ENCODE results near the gene SERPINB5. TPM values are rescaled to one million over a fixed set of nuclear protein-coding genes. Genes with fewer than 3 reads are reported as not detected.

Gene SERPINB5
- total RNA-seq, 1 donor from 2014 or later: not detected

DNA sequence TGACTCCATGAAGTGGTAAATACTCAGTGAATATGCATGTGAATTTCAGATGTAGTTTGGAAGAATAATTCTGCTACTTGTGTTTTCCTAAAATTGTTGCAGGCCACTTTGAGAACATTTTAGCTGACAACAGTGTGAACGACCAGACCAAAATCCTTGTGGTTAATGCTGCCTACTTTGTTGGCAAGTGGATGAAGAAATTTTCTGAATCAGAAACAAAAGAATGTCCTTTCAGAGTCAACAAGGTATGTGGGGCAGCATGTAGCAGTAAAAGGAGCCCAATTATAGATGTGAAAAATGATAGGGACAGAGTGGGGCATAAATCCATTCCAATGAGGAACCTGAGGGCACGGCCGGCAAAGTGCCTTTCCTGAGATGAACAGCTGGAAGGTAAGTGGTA lies 16.1 kb downstream of the SERPINB5 start:
- no peaks in the 10 kb centered on the region for H3K9me3 ChIP-seq (ENCODE audit: low read depth)
- H3K9me3 Mint-ChIP-seq: no peaks in the 10 kb centered on the region
- no peaks in the 10 kb centered on the region for H3K79me2 ChIP-seq (ENCODE audit: low read depth)
- H3K27ac Mint-ChIP-seq: no peak overlapping the region
- H3K4me1 ChIP-seq: no peaks in the 10 kb centered on the region
- no peaks in the 10 kb centered on the region for H3F3A ChIP-seq (ENCODE audit: low read depth)
- H3K9ac ChIP-seq: no peak overlapping the region
- H4K20me1 ChIP-seq (ENCODE audit: low read depth): no peaks in the 10 kb centered on the region
- no peaks in the 10 kb centered on the region for H3K4me1 Mint-ChIP-seq
- no peaks in the 10 kb centered on the region for H3K36me3 Mint-ChIP-seq
- no peak overlapping the region for H3K4me3 Mint-ChIP-seq
- no peak overlapping the region for H3K27ac ChIP-seq
- no peak overlapping the region for H2AFZ ChIP-seq (replicated peaks)
- no peaks in the 10 kb centered on the region for H3K27me3 Mint-ChIP-seq (ENCODE audit: insufficient read depth, low read depth)
- no peak overlapping the region for H3K4me2 ChIP-seq
- no peaks in the 10 kb centered on the region for H3K27me3 ChIP-seq
- TF ChIP-seq EZH2 (IDR thresholded peaks at IDR 0.05): no peak
- TF ChIP-seq, protein P1, sequence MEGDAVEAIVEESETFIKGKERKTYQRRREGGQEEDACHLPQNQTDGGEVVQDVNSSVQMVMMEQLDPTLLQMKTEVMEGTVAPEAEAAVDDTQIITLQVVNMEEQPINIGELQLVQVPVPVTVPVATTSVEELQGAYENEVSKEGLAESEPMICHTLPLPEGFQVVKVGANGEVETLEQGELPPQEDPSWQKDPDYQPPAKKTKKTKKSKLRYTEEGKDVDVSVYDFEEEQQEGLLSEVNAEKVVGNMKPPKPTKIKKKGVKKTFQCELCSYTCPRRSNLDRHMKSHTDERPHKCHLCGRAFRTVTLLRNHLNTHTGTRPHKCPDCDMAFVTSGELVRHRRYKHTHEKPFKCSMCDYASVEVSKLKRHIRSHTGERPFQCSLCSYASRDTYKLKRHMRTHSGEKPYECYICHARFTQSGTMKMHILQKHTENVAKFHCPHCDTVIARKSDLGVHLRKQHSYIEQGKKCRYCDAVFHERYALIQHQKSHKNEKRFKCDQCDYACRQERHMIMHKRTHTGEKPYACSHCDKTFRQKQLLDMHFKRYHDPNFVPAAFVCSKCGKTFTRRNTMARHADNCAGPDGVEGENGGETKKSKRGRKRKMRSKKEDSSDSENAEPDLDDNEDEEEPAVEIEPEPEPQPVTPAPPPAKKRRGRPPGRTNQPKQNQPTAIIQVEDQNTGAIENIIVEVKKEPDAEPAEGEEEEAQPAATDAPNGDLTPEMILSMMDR (IDR thresholded peaks at IDR 0.05): no peak
- no peak for TF ChIP-seq EZH2phosphoT487 (IDR thresholded peaks at IDR 0.05)
- no peak for DNase-seq (ENCODE audit: low spot score)
- no peaks in the 10 kb centered on the region for H3K36me3 ChIP-seq
- H3K4me3 ChIP-seq: no peak overlapping the region

DNA sequence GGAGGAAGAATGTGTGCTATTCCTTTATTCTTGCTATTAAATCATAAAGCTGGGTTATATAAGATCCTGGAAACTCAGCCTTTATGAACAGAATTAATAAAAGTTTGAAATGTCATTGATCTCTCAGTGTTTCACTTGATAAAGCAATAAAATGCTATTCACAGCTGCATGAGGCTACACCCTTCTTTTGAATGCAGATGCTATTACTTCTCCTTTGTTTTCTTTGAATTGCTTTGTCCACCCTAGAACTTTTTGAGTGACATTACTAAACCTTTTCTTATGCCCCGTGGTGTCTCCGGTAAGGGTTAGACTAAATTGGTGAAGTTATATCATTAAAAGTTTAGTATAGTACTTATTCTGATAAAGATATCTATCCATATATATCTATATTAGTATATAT lies 18.9 kb downstream of the SERPINB5 start:
- no peak overlapping the region for H3K4me3 Mint-ChIP-seq
- Histone ChIP-seq H3K27ac (no peak overlapping the region), H3K27me3 (no peaks in the 10 kb centered on the region), H3F3A (ENCODE audit: low read depth) (no peaks in the 10 kb centered on the region), H4K20me1 (ENCODE audit: low read depth) (no peaks in the 10 kb centered on the region), H3K36me3 (no peaks in the 10 kb centered on the region), H3K4me3 (no peak overlapping the region), H3K4me1 (no peaks in the 10 kb centered on the region), H2AFZ (replicated peaks) (no peak overlapping the region), H3K79me2 (ENCODE audit: low read depth) (no peaks in the 10 kb centered on the region), H3K9ac (no peak overlapping the region), H3K9me3 (ENCODE audit: low read depth) (no peaks in the 10 kb centered on the region), H3K4me2 (no peak overlapping the region)
- H3K36me3 Mint-ChIP-seq: no peaks in the 10 kb centered on the region
- no peaks in the 10 kb centered on the region for H3K9me3 Mint-ChIP-seq
- no peaks in the 10 kb centered on the region for H3K4me1 Mint-ChIP-seq
- DNase-seq (ENCODE audit: low spot score): no peak
- TF ChIP-seq EZH2 (IDR thresholded peaks at IDR 0.05) (no peak), EZH2phosphoT487 (IDR thresholded peaks at IDR 0.05) (no peak)
- TF ChIP-seq, protein P1 (IDR thresholded peaks at IDR 0.05): no peak
- no peak overlapping the region for H3K27ac Mint-ChIP-seq
- no peaks in the 10 kb centered on the region for H3K27me3 Mint-ChIP-seq (ENCODE audit: insufficient read depth, low read depth)

DNA sequence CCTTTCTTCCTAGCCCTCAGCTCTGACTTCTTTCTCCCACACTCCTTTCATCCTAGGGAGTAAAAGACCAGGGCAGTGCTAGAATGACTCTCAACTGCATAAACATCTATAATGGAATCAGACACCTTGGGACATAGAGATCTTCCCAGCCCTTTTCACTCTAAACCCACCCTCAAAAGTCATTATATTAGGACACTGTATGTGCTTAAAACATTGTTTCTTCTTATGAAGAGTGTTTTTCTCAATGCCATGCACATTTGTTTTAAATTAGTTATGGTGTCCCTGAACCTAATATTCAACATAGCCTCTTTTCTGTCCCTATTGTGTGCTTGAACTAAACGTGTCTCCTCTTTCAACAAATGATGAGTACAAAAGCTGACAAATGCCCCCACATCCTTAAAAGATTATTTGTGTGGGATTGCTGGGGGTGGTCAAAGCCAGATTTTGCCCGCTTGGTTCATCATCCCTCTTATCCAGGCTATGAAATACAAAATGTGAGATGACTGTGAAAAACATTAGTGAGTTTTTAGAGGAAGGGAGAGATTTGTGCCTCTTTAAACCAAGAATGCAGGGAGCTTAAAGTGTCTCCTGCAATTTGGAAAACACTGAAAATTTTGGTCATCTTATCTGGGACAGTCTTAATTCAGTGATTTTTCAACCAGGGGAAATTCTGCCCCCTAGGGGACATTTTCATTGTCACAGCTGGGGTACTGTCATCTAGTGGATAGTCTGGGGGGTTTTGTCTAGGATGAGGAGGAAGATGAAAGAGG lies 29.0 kb downstream of the SERPINB5 start:
- H3K9me3 Mint-ChIP-seq: no peaks in the 10 kb centered on the region
- Histone ChIP-seq H3K27ac (no peak overlapping the region), H3F3A (ENCODE audit: low read depth) (no peaks in the 10 kb centered on the region), H3K4me3 (no peak overlapping the region), H3K9ac (no peak overlapping the region), H3K27me3 (no peaks in the 10 kb centered on the region), H3K4me2 (no peak overlapping the region), H4K20me1 (ENCODE audit: low read depth) (no peaks in the 10 kb centered on the region), H3K79me2 (ENCODE audit: low read depth) (no peaks in the 10 kb centered on the region), H3K36me3 (no peaks in the 10 kb centered on the region), H3K4me1 (no peaks in the 10 kb centered on the region), H3K9me3 (ENCODE audit: low read depth) (no peaks in the 10 kb centered on the region), H2AFZ (replicated peaks) (no peak overlapping the region)
- H3K4me1 Mint-ChIP-seq: no peaks in the 10 kb centered on the region
- no peak overlapping the region for H3K4me3 Mint-ChIP-seq
- H3K36me3 Mint-ChIP-seq: no peaks in the 10 kb centered on the region
- no peak for TF ChIP-seq EZH2 (IDR thresholded peaks at IDR 0.05)
- TF ChIP-seq, protein P1 (IDR thresholded peaks at IDR 0.05): peak; percentile 72
- H3K27ac Mint-ChIP-seq: no peak overlapping the region
- DNase-seq (ENCODE audit: low spot score): peak; percentile 61
- peaks cover 3% of the 10 kb centered on the region for H3K27me3 Mint-ChIP-seq (ENCODE audit: insufficient read depth, low read depth)

Measured in neural progenitor cell (in vitro differentiated cells).